HG02623 (cell line): Measurements from ENCODE around the gene ZNF358.
"Not testable (repeated sequence)": the region's sequence is repeated elsewhere in the genome, so short reads cannot be mapped to it uniquely, and the experiment has no call there.

Source experiments
- ATAC-seq: cut with Tn5 transposase; IDR thresholded peaks from one replicate; pipeline ENCODE4 v1.9.1; 2021; ENCODE audit warnings: moderate library complexity; ENCODE audit not compliant: unreplicated experiment

The ZNF358 gene

DNA sequence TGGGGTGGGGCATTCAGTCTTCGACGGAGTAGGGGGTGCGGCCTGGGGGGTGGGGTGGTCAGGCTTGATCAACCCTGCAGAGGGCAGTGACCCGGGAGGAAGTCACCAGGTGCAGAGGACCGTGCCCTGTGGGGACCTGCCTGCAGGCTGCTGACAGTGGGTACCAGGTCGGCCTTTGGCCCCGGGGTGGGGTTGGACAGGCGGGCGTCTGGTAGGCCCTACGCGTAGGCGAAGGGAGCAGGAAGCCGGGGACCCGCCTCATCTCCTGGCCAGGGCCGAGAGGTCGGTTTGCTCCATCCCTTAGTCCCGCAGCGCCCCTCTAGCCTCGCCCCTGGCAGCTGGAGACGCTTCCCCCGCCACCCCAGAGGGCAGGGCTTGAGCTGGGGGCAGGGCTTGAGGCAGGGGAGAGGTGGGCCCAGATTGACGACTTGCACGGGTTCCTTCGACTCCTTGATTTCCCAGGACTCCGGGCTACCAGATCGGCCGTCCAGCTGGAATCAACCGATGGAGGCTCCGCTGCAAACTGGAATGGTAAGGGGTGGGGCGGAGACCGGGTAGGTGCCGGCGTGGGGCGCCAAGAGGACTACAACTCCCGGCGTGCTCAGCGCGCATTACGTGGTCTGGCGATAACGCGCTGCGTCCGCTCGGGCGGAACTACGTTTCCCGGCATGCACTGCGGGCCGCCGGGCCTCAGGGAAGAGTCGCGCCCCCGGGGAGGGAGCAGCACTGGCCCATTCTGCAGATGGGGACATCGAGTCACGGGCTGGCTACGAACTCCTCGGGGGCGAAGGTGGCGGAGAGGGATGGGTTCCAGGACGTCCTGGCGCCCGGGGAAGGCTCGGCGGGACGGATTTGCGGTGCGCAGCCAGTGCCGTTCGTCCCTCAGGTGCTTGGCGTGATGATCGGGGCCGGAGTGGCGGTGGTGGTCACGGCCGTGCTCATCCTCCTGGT lies 19.4 kb downstream of the ZNF358 start, which contains the start of gene PNPLA6:
Gene PNPLA6, plus strand, starts transcription at position 671 of the 951 bp plus-strand sequence. Its CDS starts 72 bp downstream, at position 743.
- peak; percentile 57 for ATAC-seq

GRCh38 chr19:7535998-7536695 lies 20.2 kb downstream of the ZNF358 start:
- ATAC-seq, result no peak

GRCh38 chr19:7538990-7539389 lies 23.1 kb downstream of the ZNF358 start:
- not testable (repeated sequence) for ATAC-seq

GRCh38 chr19:7539827-7540425 lies 24.0 kb downstream of the ZNF358 start:
- ATAC-seq, result no peak

DNA sequence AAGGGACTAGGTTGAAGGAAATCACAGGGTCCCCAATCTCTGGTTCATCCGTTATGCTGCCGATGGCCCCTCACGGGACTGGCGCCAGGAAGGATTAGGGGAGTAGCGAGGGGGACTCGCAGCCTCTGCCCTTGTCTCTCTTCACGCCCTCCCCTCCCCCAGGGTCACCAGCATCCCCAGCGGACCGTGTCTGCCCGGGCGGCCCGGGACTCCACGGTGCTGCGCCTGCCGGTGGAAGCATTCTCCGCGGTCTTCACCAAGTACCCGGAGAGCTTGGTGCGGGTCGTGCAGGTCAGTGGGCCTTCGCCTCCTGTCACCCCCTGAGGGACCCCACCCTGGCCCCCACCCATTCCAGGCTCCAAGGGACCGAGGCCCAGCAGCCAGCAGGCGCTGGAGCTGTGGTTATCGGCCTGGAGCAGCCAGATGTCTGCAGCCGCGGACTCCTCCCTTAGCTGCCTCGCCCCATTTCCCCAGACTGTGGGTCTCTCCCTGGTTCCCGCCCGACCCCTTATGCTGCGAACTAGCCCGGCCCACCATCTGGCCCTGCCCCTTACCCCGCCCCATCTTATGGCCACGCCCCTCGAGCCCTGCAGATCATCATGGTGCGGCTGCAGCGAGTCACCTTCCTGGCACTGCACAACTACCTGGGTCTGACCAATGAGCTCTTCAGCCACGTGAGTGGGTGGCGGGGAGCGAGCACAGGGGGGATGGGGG lies 25.0 kb downstream of the ZNF358 start:
- ATAC-seq, result no peak

DNA sequence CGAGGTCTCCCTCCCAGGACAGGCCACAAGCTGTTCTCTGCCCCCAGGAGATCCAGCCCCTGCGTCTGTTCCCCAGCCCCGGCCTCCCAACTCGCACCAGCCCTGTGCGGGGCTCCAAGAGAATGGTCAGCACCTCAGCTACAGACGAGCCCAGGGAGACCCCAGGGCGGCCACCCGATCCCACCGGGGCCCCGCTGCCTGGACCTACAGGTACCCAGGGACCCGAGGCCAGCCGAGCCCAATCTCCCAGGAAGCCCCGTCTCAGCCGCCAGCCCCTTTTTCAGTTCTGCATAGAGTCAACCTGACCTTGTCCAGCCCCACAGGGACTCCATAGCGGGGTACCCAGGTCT lies 25.5 kb downstream of the ZNF358 start:
- no peak for ATAC-seq

DNA sequence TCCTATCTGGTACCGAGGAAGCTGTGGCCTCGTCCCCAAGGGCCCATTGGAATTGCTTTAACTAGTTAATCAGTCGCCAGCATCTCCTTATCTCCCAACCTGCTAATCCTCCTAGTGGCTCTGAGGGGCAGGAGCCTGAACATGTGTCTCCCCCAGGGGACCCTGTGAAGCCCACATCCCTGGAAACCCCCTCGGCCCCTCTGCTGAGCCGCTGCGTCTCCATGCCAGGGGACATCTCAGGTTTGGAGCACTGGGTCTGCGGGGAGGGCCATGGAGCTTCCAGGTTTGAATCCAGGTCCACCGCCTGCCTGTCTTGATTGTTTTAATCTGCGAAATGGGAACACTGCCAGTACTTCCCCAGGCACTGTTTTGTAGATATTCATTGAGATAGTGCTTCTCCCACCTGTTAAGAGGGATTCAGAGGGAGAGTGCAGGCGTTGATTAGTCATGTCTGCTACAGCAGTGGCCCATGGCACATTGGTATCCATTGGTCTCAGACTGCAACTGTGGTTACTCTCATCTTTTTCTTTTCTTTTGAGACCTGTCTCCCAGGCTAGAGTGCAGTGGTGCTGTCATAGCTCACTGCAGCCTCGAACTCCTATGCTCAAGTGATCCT lies 26.0 kb downstream of the ZNF358 start:
- ATAC-seq, result no peak

DNA sequence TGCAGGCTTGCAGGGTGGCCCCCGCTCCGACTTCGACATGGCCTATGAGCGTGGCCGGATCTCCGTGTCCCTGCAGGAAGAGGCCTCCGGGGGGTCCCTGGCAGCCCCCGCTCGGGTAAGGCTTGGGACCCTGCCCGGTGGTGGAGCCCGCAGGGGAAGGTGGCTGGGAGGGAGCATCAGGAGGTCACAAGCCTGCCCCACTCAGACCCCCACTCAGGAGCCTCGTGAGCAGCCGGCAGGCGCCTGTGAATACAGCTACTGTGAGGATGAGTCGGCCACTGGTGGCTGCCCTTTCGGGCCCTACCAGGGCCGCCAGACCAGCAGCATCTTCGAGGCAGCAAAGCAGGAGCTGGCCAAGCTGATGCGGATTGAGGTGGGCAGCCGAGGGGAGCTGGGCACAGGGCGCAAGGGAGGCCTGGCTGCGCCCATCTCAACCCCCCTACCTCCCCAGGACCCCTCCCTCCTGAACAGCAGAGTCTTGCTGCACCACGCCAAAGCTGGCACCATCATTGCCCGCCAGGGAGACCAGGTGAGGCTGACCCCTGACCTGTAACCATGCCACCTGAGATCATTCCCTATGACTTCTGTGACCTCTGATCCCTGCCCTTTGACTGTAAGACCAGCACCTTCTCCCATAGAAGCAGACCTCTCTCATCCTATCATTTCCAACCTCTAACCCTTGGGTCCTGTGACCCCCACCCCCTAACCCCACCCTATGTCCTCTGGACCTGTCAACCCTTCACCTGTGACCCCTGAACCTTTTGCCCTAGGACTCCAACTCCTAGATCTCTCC lies 26.8 kb downstream of the ZNF358 start:
- ATAC-seq, result no peak

- no peak for ATAC-seq
These were observed 28.7 kb downstream of the ZNF358 start for GRCh38 chr19:7544626-7545025.

- no peak for ATAC-seq
These were observed 29.4 kb downstream of the ZNF358 start for GRCh38 chr19:7545300-7545699.

GRCh38 chr19:7545904-7546303 lies 30.0 kb downstream of the ZNF358 start:
- no peak for ATAC-seq

- ATAC-seq, result no peak
These were observed 31.3 kb downstream of the ZNF358 start for GRCh38 chr19:7547159-7547558.

GRCh38 chr19:7549429-7550148 lies 33.7 kb downstream of the ZNF358 start:
- ATAC-seq, result no peak

GRCh38 chr19:7550169-7550770 lies 34.4 kb downstream of the ZNF358 start:
- no peak for ATAC-seq

- no peak for ATAC-seq
These were observed 35.3 kb downstream of the ZNF358 start for GRCh38 chr19:7550987-7551761.

DNA sequence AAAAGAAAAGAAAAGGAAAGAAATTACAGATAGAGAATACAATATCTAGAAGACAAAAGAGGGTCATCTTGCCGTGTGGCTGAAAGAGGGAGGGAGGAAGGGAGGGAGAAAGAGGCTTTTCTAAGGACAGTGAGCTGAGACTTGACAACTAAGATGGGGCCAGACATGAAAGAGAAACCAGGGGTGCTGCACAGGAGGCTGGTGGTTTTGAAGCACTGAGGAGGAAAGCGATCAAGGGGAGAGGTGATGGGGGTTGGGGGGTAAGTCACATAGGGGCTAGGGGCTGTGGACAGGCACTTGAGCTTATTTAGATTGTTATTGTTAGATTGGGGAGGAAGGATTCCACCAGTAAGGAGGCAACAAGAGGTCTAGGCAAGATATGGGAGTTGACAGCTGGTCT lies 36.9 kb downstream of the ZNF358 start:
- ATAC-seq, result no peak

GRCh38 chr19:7554565-7554964 lies 38.7 kb downstream of the ZNF358 start:
- ATAC-seq, result no peak
